ENCODE data around the gene PACS2. TPM values are rescaled to one million over a fixed set of nuclear protein-coding genes. Genes with fewer than 3 reads are reported as not detected.

The PACS2 gene
- total and polyA plus RNA-seq, 4 donors: 69.2 to 177 (median 123) TPM

DNA sequence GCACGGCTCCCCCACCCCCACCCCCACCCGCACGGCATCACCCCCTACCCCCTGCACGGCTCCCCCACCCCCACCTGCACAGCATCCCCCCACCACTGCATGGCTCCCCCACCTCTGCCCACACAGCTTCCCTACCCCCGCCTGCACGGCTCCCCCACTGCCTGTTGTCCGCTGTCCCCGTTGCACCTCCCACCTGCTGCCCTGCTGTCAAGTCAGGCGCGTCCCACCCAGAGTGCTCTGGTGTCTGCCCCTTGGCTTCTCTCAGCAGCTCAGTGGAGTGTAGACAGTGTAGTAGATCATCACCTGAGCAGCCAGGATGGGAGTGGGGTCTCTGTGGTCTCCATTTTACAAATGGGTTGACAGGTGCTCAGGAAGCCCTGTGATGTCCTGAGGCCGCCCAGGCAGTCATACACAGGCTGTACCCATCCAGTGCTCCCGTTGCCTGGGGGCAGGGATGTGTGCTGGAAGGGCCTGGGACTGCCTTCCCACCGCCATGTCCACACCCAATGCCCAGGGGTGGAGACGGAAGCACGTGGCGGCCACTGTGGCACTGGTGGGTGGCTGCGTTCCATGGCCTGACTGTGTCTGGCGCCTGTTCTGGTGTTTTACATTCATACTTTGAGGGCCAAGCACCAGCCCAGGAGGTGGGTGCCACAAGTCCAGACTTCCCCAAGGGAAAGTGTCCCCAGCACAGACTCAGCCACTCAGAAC is 32.5 kb downstream of the PACS2 start:
- Histone ChIP-seq H3K27ac (ENCODE audit: low read depth, low read length) (no peak overlapping the region), H3K27me3 (ENCODE audit: control insufficient read depth, insufficient read depth, low read length) (no peaks in the 10 kb centered on the region), H3K4me3 (ENCODE audit: low read depth, low read length) (no peak overlapping the region), H3K36me3 (ENCODE audit: control insufficient read depth, insufficient read depth, low read length) (peaks cover 46% of the 10 kb centered on the region), H3K4me1 (ENCODE audit: control insufficient read depth, insufficient read depth, low read length) (peaks cover 19% of the 10 kb centered on the region), H3K9me3 (ENCODE audit: control insufficient read depth, insufficient read depth, low read length) (no peaks in the 10 kb centered on the region)
- 86% methylated on average over 14 of the region's 18 CpGs for WGBS (ENCODE audit: insufficient coverage)
- no peak for DNase-seq (ENCODE audit: low read depth in 4 of 6, low spot score in 6 of 6)

DNA sequence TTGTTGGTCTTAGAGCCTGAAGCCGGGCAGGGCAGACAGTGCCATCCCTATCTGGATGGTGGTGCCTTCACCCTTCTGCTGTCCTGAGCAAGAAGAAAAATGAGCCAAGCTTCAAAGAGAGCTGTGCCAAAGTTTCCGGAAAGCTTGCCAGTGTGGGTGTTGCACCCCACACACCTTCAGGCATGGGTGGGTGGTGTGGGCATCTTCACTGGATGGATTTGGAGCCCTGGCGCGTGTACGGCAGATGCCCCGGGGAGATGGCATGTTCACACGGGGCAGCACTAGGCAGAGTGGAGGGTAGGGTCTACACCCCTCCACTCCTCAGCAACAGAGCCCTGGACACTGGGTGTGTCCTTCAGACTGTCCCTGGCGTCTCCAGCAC is 33.0 kb downstream of the PACS2 start:
- DNase-seq (ENCODE audit: low read depth in 4 of 6, low spot score in 6 of 6): no peak
- no peaks in the 10 kb centered on the region for H3K9me3 ChIP-seq (ENCODE audit: control insufficient read depth, insufficient read depth, low read length)
- 88% methylated on average over 7 of the region's 8 CpGs for WGBS (ENCODE audit: insufficient coverage)
- H3K4me3 ChIP-seq (ENCODE audit: low read depth, low read length): no peak overlapping the region
- peaks cover 15% of the 10 kb centered on the region for H3K4me1 ChIP-seq (ENCODE audit: control insufficient read depth, insufficient read depth, low read length)
- no peaks in the 10 kb centered on the region for H3K27me3 ChIP-seq (ENCODE audit: control insufficient read depth, insufficient read depth, low read length)
- peaks cover 49% of the 10 kb centered on the region for H3K36me3 ChIP-seq (ENCODE audit: control insufficient read depth, insufficient read depth, low read length)
- no peak overlapping the region for H3K27ac ChIP-seq (ENCODE audit: low read depth, low read length)

DNA sequence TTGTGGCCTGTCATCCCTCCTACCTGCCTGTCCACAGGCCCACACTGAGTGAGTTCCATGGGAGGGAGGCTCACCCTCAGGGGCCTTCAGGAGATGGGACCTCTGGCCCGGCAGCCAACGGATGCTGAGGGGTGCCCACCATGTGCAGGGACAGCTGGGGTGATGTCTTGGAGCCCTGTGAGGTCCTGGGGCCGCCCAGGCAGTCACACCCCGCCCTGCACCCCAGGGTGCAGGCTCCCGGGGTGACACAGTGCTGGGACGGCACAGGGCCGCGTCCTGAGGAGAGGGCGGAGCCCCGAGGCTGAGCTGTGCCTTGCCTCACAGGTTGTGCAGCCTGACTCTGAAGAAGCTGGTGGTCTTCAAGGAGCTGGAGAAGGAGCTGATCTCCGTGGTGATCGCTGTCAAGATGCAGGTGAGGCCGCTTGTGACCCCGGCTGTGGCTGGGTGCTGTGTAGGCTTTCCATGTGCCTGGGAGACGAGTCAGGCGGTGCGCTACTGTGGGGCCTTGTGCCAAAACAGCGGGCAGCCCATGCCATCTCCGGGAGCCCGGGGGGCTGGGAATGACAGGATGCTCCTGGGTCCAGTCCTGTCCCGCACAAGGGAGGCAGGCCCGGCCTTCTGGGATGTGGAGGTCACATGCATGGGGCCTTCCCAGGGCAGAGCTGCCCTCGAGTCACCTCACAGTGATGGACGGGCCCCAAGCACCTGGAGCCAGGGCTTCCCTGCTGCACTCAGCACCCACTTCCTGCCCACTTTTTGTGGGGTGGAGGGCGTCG is 33.8 kb downstream of the PACS2 start:
- no peak overlapping the region for H3K27ac ChIP-seq (ENCODE audit: low read depth, low read length)
- peaks cover 10% of the 10 kb centered on the region for H3K4me1 ChIP-seq (ENCODE audit: control insufficient read depth, insufficient read depth, low read length)
- DNase-seq (ENCODE audit: low read depth in 4 of 6, low spot score in 6 of 6): no peak
- peaks cover 57% of the 10 kb centered on the region for H3K36me3 ChIP-seq (ENCODE audit: control insufficient read depth, insufficient read depth, low read length)
- no peak overlapping the region for H3K4me3 ChIP-seq (ENCODE audit: low read depth, low read length)
- WGBS (ENCODE audit: insufficient coverage): 82% methylated on average over 25 of the region's 26 CpGs
- H3K9me3 ChIP-seq (ENCODE audit: control insufficient read depth, insufficient read depth, low read length): no peaks in the 10 kb centered on the region
- no peaks in the 10 kb centered on the region for H3K27me3 ChIP-seq (ENCODE audit: control insufficient read depth, insufficient read depth, low read length)

DNA sequence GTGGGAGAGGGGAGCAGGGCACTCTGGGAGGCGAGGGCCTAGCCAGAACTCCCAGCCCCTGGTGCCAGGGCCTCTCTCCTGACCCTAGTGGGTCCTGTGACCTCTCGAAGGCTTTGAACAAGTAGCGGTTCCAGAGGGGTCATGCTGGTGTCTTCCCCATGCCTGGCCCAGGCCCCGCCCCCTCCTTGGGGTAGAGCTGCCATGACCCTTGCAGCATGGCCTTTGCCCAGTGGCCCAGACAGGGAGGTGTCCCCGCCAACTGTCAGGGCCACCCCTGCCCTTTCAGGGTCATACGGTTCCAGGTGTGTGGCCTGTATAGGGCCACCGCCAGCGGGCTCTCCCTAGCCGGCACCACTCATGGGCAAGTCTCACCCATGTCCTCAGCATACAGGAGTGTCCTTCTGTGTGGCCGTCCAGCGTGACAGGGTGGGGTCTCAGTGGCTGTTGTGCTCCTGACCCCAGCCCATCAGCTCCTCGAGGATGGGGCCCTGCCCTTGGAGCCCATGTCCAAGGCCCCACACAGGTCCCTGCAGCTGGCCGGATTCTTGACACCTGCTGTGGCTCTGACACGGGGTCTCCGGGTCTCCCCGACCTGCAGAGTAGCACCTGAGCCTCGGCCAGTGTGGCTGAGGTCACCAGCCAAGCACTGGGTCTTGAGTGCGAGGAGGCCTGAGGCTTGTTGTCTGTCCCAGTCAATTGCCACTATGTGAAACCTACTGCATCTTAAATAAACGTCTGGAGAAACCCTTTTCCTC is 34.6 kb downstream of the PACS2 start:
- 91% methylated on average over 19 of the region's 19 CpGs for WGBS (ENCODE audit: insufficient coverage)
- no peak overlapping the region for H3K4me3 ChIP-seq (ENCODE audit: low read depth, low read length)
- H3K27ac ChIP-seq (ENCODE audit: low read depth, low read length): no peak overlapping the region

DNA sequence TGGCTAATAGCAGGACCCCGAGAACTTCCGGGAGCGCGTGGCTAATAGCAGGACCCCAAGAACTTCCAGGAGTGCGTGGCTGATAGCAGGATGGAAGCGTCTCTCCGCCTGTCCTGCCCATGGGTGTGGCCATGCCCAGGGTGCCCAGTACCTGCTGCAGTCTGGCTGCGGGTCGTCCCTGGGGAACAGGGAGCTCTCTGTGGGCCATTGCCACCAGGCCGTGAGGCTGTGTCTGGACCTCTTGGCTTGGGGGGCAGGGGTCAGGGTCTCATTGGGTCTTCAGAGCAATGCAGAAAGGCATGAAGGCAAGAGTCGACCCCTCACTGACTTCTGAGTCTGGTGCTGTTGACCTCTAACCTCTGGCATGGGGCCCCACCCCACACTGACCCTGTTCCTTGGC is 35.4 kb downstream of the PACS2 start:
- Histone ChIP-seq H3K27ac (ENCODE audit: low read depth, low read length) (no peak overlapping the region), H3K36me3 (ENCODE audit: control insufficient read depth, insufficient read depth, low read length) (peaks cover 73% of the 10 kb centered on the region), H3K4me3 (ENCODE audit: low read depth, low read length) (no peak overlapping the region), H3K27me3 (ENCODE audit: control insufficient read depth, insufficient read depth, low read length) (no peaks in the 10 kb centered on the region), H3K4me1 (ENCODE audit: control insufficient read depth, insufficient read depth, low read length) (peaks cover 6% of the 10 kb centered on the region), H3K9me3 (ENCODE audit: control insufficient read depth, insufficient read depth, low read length) (no peaks in the 10 kb centered on the region)
- WGBS (ENCODE audit: insufficient coverage): 90% methylated on average over 11 of the region's 11 CpGs
- no peak for DNase-seq (ENCODE audit: low read depth in 4 of 6, low spot score in 6 of 6)

More for the DNA sequence above, 34.6 kb downstream of the PACS2 start:
- peaks cover 6% of the 10 kb centered on the region for H3K4me1 ChIP-seq (ENCODE audit: control insufficient read depth, insufficient read depth, low read length)
- no peaks in the 10 kb centered on the region for H3K9me3 ChIP-seq (ENCODE audit: control insufficient read depth, insufficient read depth, low read length)
- DNase-seq (ENCODE audit: low read depth in 4 of 6, low spot score in 6 of 6): no peak
- no peaks in the 10 kb centered on the region for H3K27me3 ChIP-seq (ENCODE audit: control insufficient read depth, insufficient read depth, low read length)
- peaks cover 65% of the 10 kb centered on the region for H3K36me3 ChIP-seq (ENCODE audit: control insufficient read depth, insufficient read depth, low read length)

DNA sequence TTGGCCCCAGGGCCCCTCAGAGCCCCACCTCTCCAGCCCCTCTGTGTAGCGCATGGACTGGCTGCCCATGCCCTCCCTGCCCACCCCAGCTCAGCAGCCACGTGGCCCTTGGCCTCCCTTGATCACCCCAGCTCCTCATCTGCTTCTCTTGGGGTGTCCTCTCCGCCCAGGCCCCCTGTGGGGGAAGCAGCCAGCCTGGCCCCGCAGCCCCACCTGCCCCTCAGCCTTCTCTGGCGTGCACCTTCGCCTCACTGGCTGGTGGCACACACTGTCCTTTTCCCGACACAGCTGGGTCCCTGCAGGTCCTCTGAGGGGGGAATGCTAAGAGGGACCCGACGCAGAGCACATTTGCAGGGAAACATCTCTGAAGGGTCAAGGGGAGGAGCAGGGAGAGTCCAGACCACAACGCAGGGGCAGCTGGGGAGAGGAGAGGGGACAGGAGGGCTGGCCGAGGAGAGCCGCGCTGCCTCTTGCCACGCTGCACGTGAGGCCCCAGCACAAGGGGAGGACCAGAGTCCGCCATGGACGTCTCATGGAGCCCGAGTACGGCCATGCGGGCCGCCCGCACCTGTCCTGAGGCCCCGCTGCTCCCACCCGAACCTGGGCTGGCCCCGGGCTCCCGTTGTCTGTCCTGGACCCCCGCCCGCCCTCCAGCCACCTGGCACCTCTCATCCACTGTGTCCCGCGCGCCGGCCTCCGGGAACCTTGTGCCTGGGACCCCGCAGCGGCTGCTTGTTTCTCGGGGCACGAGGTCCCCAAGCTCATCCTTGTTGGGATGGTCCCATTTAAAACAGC is 36.1 kb downstream of the PACS2 start:
- Histone ChIP-seq H3K4me3 (ENCODE audit: low read depth, low read length) (no peak overlapping the region), H3K9me3 (ENCODE audit: control insufficient read depth, insufficient read depth, low read length) (no peaks in the 10 kb centered on the region)

DNA sequence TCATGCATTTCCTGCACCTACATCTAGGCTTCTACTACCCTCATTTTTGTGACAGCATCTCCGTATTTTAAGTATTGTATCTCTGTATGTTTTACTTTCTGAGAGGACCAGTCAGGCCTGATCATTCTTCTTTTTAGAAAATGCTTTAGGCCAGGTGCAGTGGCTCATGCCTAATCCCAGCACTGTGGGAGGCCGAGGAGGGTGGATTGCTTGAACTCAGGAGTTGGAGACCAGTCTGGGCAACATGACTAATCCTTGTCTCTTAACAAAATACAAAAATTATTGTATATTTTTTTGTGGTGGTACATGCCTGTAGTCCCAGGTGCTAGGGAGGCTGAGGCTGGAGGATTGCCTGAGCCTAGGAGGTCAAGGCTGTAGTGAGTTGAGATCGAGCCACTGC is 36.9 kb downstream of the PACS2 start:
- peaks cover 88% of the 10 kb centered on the region for H3K36me3 ChIP-seq (ENCODE audit: control insufficient read depth, insufficient read depth, low read length)
- H3K27ac ChIP-seq (ENCODE audit: low read depth, low read length): no peak overlapping the region
- WGBS (ENCODE audit: insufficient coverage): no CpG with 5 or more reads among the region's 3 CpGs

More for the DNA sequence above, 36.1 kb downstream of the PACS2 start:
- Histone ChIP-seq H3K4me1 (ENCODE audit: control insufficient read depth, insufficient read depth, low read length) (peaks cover 6% of the 10 kb centered on the region), H3K27ac (ENCODE audit: low read depth, low read length) (no peak overlapping the region), H3K36me3 (ENCODE audit: control insufficient read depth, insufficient read depth, low read length) (peaks cover 80% of the 10 kb centered on the region), H3K27me3 (ENCODE audit: control insufficient read depth, insufficient read depth, low read length) (no peaks in the 10 kb centered on the region)
- WGBS (ENCODE audit: insufficient coverage): 86% methylated on average over 35 of the region's 37 CpGs
- DNase-seq (ENCODE audit: low read depth in 4 of 6, low spot score in 6 of 6): no peak

DNA sequence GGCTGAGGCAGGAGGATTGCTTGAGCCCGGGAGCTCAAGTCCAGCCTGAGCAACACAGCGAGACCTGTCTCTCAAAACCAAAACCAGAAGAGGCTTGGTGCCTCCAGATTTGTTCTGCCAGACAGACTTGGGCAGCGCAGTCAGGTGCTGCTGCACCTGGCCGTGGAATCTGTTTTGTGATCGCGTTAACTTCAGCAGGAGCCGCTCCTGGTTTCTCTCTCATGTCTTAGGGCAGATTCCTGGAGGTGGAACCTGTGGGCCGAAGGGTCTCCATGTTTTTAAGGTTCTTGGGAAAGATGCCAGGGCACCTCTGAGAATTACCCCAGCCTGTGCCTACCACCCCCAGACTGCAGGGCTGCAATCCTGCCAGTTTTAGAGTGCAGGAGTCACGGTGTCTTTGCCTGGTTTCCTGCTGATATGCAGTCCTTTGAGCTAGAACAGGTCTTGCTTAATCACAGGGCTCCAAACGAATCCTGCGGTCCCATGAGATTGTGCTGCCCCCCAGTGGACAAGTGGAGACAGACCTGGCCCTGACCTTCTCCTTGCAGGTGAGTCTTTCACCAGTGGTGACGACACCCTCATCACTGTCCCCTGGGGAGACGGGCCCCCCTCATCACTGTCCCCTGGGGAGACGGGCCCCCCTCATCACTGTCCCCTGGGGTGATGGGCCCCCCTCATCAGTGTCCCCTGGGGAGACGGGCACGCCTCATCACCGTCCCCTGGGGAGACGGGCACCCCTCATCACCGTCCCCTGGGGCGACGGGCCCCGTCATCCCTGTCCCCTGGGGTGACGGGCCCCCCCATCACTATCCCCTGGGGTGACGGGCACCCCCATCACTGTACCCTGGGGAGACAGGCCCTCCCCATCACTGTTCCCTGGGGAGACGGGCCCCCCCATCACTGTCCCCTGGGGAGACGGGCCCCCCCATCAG is 37.6 kb downstream of the PACS2 start:
- H3K27me3 ChIP-seq (ENCODE audit: control insufficient read depth, insufficient read depth, low read length): no peaks in the 10 kb centered on the region
- H3K4me3 ChIP-seq (ENCODE audit: low read depth, low read length): no peak overlapping the region
- H3K27ac ChIP-seq (ENCODE audit: low read depth, low read length): no peak overlapping the region
- peaks cover 92% of the 10 kb centered on the region for H3K36me3 ChIP-seq (ENCODE audit: control insufficient read depth, insufficient read depth, low read length)
- peak in 4 of 6 donors; percentile 48 to 89 (median 68) for DNase-seq (ENCODE audit: low read depth in 4 of 6, low spot score in 6 of 6)
- no peaks in the 10 kb centered on the region for H3K9me3 ChIP-seq (ENCODE audit: control insufficient read depth, insufficient read depth, low read length)
- H3K4me1 ChIP-seq (ENCODE audit: control insufficient read depth, insufficient read depth, low read length): peaks cover 6% of the 10 kb centered on the region
- 70% methylated on average over 13 of the region's 26 CpGs for WGBS (ENCODE audit: insufficient coverage)

More for the DNA sequence above, 36.9 kb downstream of the PACS2 start:
- Histone ChIP-seq H3K4me1 (ENCODE audit: control insufficient read depth, insufficient read depth, low read length) (peaks cover 6% of the 10 kb centered on the region), H3K4me3 (ENCODE audit: low read depth, low read length) (no peak overlapping the region), H3K9me3 (ENCODE audit: control insufficient read depth, insufficient read depth, low read length) (no peaks in the 10 kb centered on the region), H3K27me3 (ENCODE audit: control insufficient read depth, insufficient read depth, low read length) (no peaks in the 10 kb centered on the region)
- no peak for DNase-seq (ENCODE audit: low read depth in 4 of 6, low spot score in 6 of 6)
